Heart left ventricle (tissue), 16 donors: Measurements from ENCODE around the gene MRPL14. TPM values are rescaled to one million over a fixed set of nuclear protein-coding genes. Genes with fewer than 3 reads are reported as not detected.

Experiments used
- ATAC-seq, 4 donors: fragments of 200-7000 bp; cut with Tn5 transposase; one replicate each; pipeline ENCODE4 v1.9.1; 2020 to 2022; ENCODE audit warnings: moderate library complexity in 4 of 4, mild to moderate bottlenecking in 3 of 4, moderate number of reproducible peaks in 1 of 4
- DNase-seq, 5 donors: peaks; one replicate each; pipeline ENCODE4 v3.0.0-alpha.2; 2020
- H3K27ac ChIP-seq, 12 donors: fragments of 200-600 bp; sonication (generic) in 4 of 12; one replicate each; pipeline versions ENCODE4 v1.5.0 to v1.8.0; 2016 to 2022; ENCODE audit warnings: mild to moderate bottlenecking in 2 of 12
- H3K27me3 ChIP-seq, 9 donors: fragments of 200-600 bp; sonication (generic) in 2 of 9; one replicate each; pipeline versions ENCODE4 v1.5.1 to v1.8.0; 2016 to 2022; ENCODE audit warnings: mild to moderate bottlenecking in 3 of 9
- H3K36me3 ChIP-seq, 9 donors: fragments of 200-600 bp; sonication (generic) in 2 of 9; one replicate each; pipeline versions ENCODE4 v1.5.0 to v1.8.0; 2018 to 2022; ENCODE audit warnings: mild to moderate bottlenecking in 2 of 9
- H3K4me1 ChIP-seq, 12 donors: fragments of 200-600 bp; sonication (generic) in 4 of 12; one replicate each; pipeline versions ENCODE4 v1.5.0 to v1.8.0; 2016 to 2022; ENCODE audit warnings: mild to moderate bottlenecking in 3 of 12
- H3K4me3 ChIP-seq, 12 donors: fragments of 200-600 bp; sonication (generic) in 4 of 12; one replicate each; pipeline versions ENCODE4 v1.5.0 to v1.8.0; 2017 to 2022; ENCODE audit warnings: mild to moderate bottlenecking in 9 of 12, moderate library complexity in 4 of 12
- H3K9me3 ChIP-seq, 12 donors: fragments of 200-600 bp; sonication (generic) in 4 of 12; one replicate each; pipeline versions ENCODE4 v1.5.0 to v1.8.0; 2016 to 2022; ENCODE audit warnings: mild to moderate bottlenecking in 1 of 12
- CTCF ChIP-seq, 12 donors: fragments of 200-600 bp; sonication (generic) in 4 of 12; IDR thresholded peaks; one replicate each; pipeline versions ENCODE4 v1.5.0 to v1.8.0; 2018 to 2022; ENCODE audit warnings: antibody characterized with exemption in 12 of 12, mild to moderate bottlenecking in 5 of 12
- POLR2A ChIP-seq, 2 donors: fragments of 450-650 bp; IDR thresholded peaks; one replicate each; pipeline ENCODE4 v1.6.1; 2017; ENCODE audit warnings: antibody characterized with exemption in 2 of 2, mild to moderate bottlenecking in 2 of 2, moderate library complexity in 2 of 2
- WGBS, 4 donors: extraction: QIAGEN DNeasy Blood & Tissue Kit in 2 of 4; methylation state at CpG; one replicate each; pipeline versions ENCODE4 v1.1.5 to v1.1.7; 2013 to 2018; 5-methylcytosine and 5-hydroxymethylcytosine counted together
- intact Hi-C, 10 donors: fragments of 100-400 bp; cut with DNase I; formaldehyde crosslinking; loops; one replicate each; pipeline versions ENCODE4 v1.11.1 to v1.14.2; 2022
- polyA plus RNA-seq, 2 donors: library from polyadenylated mRNA; stranded (reverse); fragments of 200-250 nt; gene quantifications; one replicate each; pipeline ENCODE4 v1.2.3, GENCODE V29; 2013
- total RNA-seq, 9 donors: library from RNA; depleted of rRNA in 2 of 9; stranded (reverse); fragments of >200 nt in 2 of 9; fragmentation: NEBNext Ultra II Directional in 3 of 9; extraction: Animal tissue kit (Norgen Biotek cat#: 25700) in 3 of 9; gene quantifications; one replicate each; pipeline versions ENCODE4 v1.1.0 to v1.2.4, GENCODE V29; 2016 to 2023
- donor health status: ischemic (EF 13 %, LVEDD 7.1; RV severe dilation, severe dysfunction).
- donor health status: healthy with polysubstance abuse.
- donor health status: DM: no; HTN: yes; CAD: no.
- donor health status: DM: no; HTN: no; CAD: no.
- donor health status: ischemic (EF 25% LVEDD 6.9; RV normal size, moderate dysfunction).
- donor health status: ischemic (EF 25% LVEDD 5.7; RV mildly dilated, moderate dysfunction).
- donor health status: healthy.
- donor health status: DM: yes; HTN: yes; CAD: no.
- donor health status: ischemic (EF 35%, LVEDD 5.7; RV mildly dilated, moderate dysfunction).
- donor health status: nonischemic (EF 11% LVEDD 7.7; RV severe dilation, severe dysfunction).
- donor health status: DM: yes; HTN: yes; CAD: no.
- donor health status: PGD.
- donor health status: ischemic (EF 29% LVEDD 5.4; RV normal size, mild dysfunction).
- donor health status: nonischemic (EF 23%, LVEDD 6.1; RV moderate dilation, normal function).

MRPL14 gene
- total and polyA plus RNA-seq, 11 donors: 35.3 to 72.9 (median 44.1) TPM

- no peak for DNase-seq
- TF ChIP-seq CTCF (IDR thresholded peaks at IDR 0.05): no peak
- Histone ChIP-seq H3K9me3 (no peaks in the 10 kb centered on the region), H3K36me3 (no peaks in the 10 kb centered on the region), H3K4me3 (no peak overlapping the region), H3K4me1 (no peaks in the 10 kb centered on the region), H3K27me3 (peaks cover 0 to 8% (median 0%) of the 10 kb centered on the region in 9 donors), H3K27ac (no peak overlapping the region)
- intact Hi-C loops: loop anchor here in 1 of 10 donors (10.0 kb wide), 1 partner anchor 168 kb away; no protein-coding TSS in a partner anchor
- 47 to 56% (median 54%) methylated on average over 16 of the region's 16 CpGs for WGBS, 4 donors
- ATAC-seq: no peak
These were observed 39.4 kb upstream of the MRPL14 start for GRCh38 chr6:44166591-44167184.

- TF ChIP-seq POLR2A (IDR thresholded peaks at IDR 0.05): no peak
- no peak for TF ChIP-seq CTCF (IDR thresholded peaks at IDR 0.05)
- H3K36me3 ChIP-seq: no peaks in the 10 kb centered on the region
- 86 to 89% (median 88%) methylated on average over 7 of the region's 7 CpGs for WGBS, 4 donors
- H3K4me3 ChIP-seq: no peak overlapping the region
- intact Hi-C loops: loop anchor here in 1 of 10 donors (10.0 kb wide), 1 partner anchor 169 kb away; no protein-coding TSS in a partner anchor
- H3K27me3 ChIP-seq: peaks cover 0 to 8% (median 0%) of the 10 kb centered on the region in 9 donors
- no peaks in the 10 kb centered on the region for H3K9me3 ChIP-seq
- DNase-seq (no peak), ATAC-seq (no peak)
- no peak overlapping the region for H3K27ac ChIP-seq
- no peaks in the 10 kb centered on the region for H3K4me1 ChIP-seq
These were observed 38.9 kb upstream of the MRPL14 start for GRCh38 chr6:44166116-44166515.

- H3K27ac ChIP-seq: no peak overlapping the region
- no peak for DNase-seq
- no peak for ATAC-seq
- no peaks in the 10 kb centered on the region for H3K4me1 ChIP-seq
- no peaks in the 10 kb centered on the region for H3K36me3 ChIP-seq
- H3K9me3 ChIP-seq: no peaks in the 10 kb centered on the region
- peaks cover 0 to 8% (median 0%) of the 10 kb centered on the region in 9 donors for H3K27me3 ChIP-seq
- TF ChIP-seq CTCF (IDR thresholded peaks at IDR 0.05): no peak
- no peak for TF ChIP-seq POLR2A (IDR thresholded peaks at IDR 0.05)
- WGBS, 4 donors: 68 to 91% (median 80%) methylated on average over 4 to 8 of the region's 8 CpGs
- intact Hi-C loops: loop anchor here in 1 of 10 donors (10.0 kb wide), 1 partner anchor 172 kb away; no protein-coding TSS in a partner anchor
- H3K4me3 ChIP-seq: no peak overlapping the region
These were observed 35.8 kb upstream of the MRPL14 start for GRCh38 chr6:44162876-44163625.

- Histone ChIP-seq H3K27ac (no peak overlapping the region), H3K36me3 (no peaks in the 10 kb centered on the region), H3K9me3 (no peaks in the 10 kb centered on the region), H3K27me3 (peaks cover 0 to 8% (median 0%) of the 10 kb centered on the region in 9 donors), H3K4me3 (no peak overlapping the region), H3K4me1 (no peaks in the 10 kb centered on the region)
- DNase-seq (no peak), ATAC-seq (no peak)
- intact Hi-C loops: loop anchor here in 1 of 10 donors (10.0 kb wide), 1 partner anchor 173 kb away; no protein-coding TSS in a partner anchor
- WGBS, 4 donors: 68 to 78% (median 76%) methylated on average over 7 to 8 of the region's 8 CpGs
- TF ChIP-seq POLR2A (IDR thresholded peaks at IDR 0.05): no peak
- TF ChIP-seq CTCF (IDR thresholded peaks at IDR 0.05): no peak
These were observed 34.7 kb upstream of the MRPL14 start for GRCh38 chr6:44161997-44162338.
